NB4 (cell line): ENCODE measurements around the gene OTUB2.

ENCODE experiments used
- DNase-seq: peaks from one replicate; pipeline ENCODE4 v3.0.0; 2010; ENCODE audit warnings: low read depth
- H3K4me3 ChIP-seq: one replicate; pipeline ENCODE4 v1.5.1; 2011; ENCODE audit warnings: mild to moderate bottlenecking, low read depth, low read length, moderate library complexity
- MYC ChIP-seq: IDR thresholded peaks from 2 replicates; pipeline ENCODE4 v1.6.1; 2011; ENCODE audit warnings: low read depth, low read length
- POLR2A ChIP-seq: IDR thresholded peaks from 2 replicates; pipeline ENCODE4 v1.6.1; 2011; ENCODE audit warnings: mild to moderate bottlenecking; ENCODE audit not compliant: insufficient read length; ENCODE audit errors: extremely low read depth
- TF ChIP-seq, protein P1 (sequence below): IDR thresholded peaks from 2 replicates; pipeline ENCODE4 v1.6.1; 2011; ENCODE audit warnings: low read depth, low read length
- TF ChIP-seq, protein P2 (sequence below): IDR thresholded peaks from one replicate; pipeline ENCODE4 v1.5.1; 2012; ENCODE audit warnings: low read depth, low read length

OTUB2 gene

DNA sequence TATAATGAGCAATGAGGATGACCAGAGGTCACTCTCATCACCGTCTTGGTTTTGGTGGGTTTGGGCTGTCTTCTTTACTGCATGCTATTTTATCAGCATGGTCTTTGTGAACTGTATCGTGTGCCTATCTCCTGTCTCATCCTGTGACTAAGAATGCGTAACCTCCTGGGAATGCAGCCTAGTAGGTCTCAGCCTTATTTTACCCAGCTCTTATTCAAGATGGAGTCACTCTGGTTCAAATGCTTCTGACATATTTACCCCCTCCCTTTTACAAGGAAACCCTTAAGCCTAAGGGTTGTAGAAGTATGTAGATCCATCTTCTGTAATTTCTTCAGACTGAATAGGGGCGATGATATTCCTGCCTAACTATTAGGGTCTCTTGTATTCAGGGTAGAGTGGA lies 63.3 kb downstream of the OTUB2 start:
- no peak for DNase-seq
- TF ChIP-seq POLR2A (no peak), MYC (no peak)
- TF ChIP-seq, protein P1, sequence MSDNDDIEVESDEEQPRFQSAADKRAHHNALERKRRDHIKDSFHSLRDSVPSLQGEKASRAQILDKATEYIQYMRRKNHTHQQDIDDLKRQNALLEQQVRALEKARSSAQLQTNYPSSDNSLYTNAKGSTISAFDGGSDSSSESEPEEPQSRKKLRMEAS, result no peak
- TF ChIP-seq, protein P2, sequence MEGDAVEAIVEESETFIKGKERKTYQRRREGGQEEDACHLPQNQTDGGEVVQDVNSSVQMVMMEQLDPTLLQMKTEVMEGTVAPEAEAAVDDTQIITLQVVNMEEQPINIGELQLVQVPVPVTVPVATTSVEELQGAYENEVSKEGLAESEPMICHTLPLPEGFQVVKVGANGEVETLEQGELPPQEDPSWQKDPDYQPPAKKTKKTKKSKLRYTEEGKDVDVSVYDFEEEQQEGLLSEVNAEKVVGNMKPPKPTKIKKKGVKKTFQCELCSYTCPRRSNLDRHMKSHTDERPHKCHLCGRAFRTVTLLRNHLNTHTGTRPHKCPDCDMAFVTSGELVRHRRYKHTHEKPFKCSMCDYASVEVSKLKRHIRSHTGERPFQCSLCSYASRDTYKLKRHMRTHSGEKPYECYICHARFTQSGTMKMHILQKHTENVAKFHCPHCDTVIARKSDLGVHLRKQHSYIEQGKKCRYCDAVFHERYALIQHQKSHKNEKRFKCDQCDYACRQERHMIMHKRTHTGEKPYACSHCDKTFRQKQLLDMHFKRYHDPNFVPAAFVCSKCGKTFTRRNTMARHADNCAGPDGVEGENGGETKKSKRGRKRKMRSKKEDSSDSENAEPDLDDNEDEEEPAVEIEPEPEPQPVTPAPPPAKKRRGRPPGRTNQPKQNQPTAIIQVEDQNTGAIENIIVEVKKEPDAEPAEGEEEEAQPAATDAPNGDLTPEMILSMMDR, result no peak

DNA sequence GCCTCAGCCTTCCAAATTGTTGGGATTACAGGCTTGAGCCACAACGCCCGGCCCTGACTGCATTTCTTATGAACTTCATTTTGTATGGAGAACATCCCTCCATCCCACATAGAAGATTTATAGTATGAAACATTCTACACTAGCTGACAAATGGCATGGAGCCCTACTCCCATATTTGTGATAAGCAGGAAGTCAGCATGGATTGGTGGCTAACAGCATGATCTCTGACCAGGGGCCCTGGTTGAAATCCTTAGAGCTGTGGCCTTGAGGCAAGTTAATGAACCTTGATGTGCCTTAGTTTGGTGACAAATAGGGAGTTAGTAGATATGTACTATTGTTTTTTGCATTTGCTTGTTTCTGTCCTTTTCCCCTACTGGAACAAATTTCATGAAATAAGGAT lies 67.3 kb downstream of the OTUB2 start:
- H3K4me3 ChIP-seq, result no peak overlapping the region
- TF ChIP-seq, protein P1, result no peak
- TF ChIP-seq MYC (no peak), POLR2A (no peak)
- TF ChIP-seq, protein P2, result no peak
- DNase-seq, result no peak

More for the DNA sequence above, 63.3 kb downstream of the OTUB2 start:
- no peak overlapping the region for H3K4me3 ChIP-seq

DNA sequence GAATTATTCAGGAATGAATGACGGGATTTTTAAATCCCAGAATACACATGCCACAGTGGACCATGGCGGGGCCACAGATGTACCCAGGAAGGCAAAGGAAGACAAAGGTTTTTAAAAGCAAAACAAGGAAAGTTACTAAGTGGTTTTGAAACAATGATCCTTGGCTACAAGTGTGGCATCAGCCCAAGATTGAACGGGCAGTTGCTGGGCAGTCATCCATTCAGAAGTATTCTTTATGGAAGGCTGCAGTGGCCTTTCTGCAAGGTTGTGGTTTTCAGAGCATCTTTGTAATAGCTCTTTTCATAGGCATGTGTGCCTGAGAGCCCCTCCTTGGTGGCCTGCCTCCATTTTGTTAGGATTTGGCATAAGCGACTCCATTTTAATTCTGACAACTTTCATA lies 71.0 kb downstream of the OTUB2 start:
- DNase-seq, result no peak
- H3K4me3 ChIP-seq, result no peak overlapping the region
- TF ChIP-seq MYC, result no peak
- TF ChIP-seq, protein P2, result no peak
- no peak for TF ChIP-seq POLR2A
- TF ChIP-seq, protein P1, result no peak
